GM18870 (cell line): Measurements from ENCODE around the gene LRRC52.

ENCODE experiments used
- ATAC-seq: cut with Tn5 transposase; IDR thresholded peaks from one replicate; pipeline ENCODE4 v1.9.1; 2021; ENCODE audit warnings: moderate library complexity; ENCODE audit not compliant: unreplicated experiment

LRRC52 gene

GRCh38 chr1:165543532-165544438 is at the start of gene LRRC52:
TSS of gene LRRC52 (plus strand) at chr1:165544000. CDS start at chr1:165544297, 297 bp downstream.
- no peak for ATAC-seq

- ATAC-seq: no peak
Observed at GRCh38 chr1:165494949-165495857, 48.6 kb upstream of the LRRC52 start.

- no peak for ATAC-seq
Observed at GRCh38 chr1:165495858-165496205, 48.0 kb upstream of the LRRC52 start.

GRCh38 chr1:165496501-165496900 is 47.3 kb upstream of the LRRC52 start:
- ATAC-seq: no peak

GRCh38 chr1:165497069-165498013 is 46.5 kb upstream of the LRRC52 start:
- ATAC-seq: no peak

GRCh38 chr1:165501330-165501969 is 42.4 kb upstream of the LRRC52 start:
- no peak for ATAC-seq

- ATAC-seq: no peak
Observed at GRCh38 chr1:165501970-165502348, 41.8 kb upstream of the LRRC52 start.

GRCh38 chr1:165507570-165507969 is 36.2 kb upstream of the LRRC52 start:
- ATAC-seq: no peak

- no peak for ATAC-seq
Observed at GRCh38 chr1:165508291-165508690, 35.5 kb upstream of the LRRC52 start.

- ATAC-seq: no peak
Observed at GRCh38 chr1:165512816-165513215, 31.0 kb upstream of the LRRC52 start.

GRCh38 chr1:165516469-165516868 is 27.3 kb upstream of the LRRC52 start:
- ATAC-seq: no peak

GRCh38 chr1:165520646-165521045 is 23.2 kb upstream of the LRRC52 start:
- ATAC-seq: no peak

GRCh38 chr1:165524639-165525285 is 19.0 kb upstream of the LRRC52 start:
- no peak for ATAC-seq

- no peak for ATAC-seq
Observed at GRCh38 chr1:165525708-165526107, 18.1 kb upstream of the LRRC52 start.

GRCh38 chr1:165527251-165528007 is 16.4 kb upstream of the LRRC52 start:
- ATAC-seq: no peak

GRCh38 chr1:165531021-165531420 is 12.8 kb upstream of the LRRC52 start:
- no peak for ATAC-seq

- no peak for ATAC-seq
Observed at GRCh38 chr1:165532053-165532452, 11.7 kb upstream of the LRRC52 start.

- ATAC-seq: no peak
Observed at GRCh38 chr1:165533254-165533653, 10.5 kb upstream of the LRRC52 start.

- no peak for ATAC-seq
Observed at GRCh38 chr1:165536016-165536415, 7.8 kb upstream of the LRRC52 start.
